K562 (cell line): ENCODE results near the gene RNF126. TPM values are rescaled to one million over a fixed set of nuclear protein-coding genes. Genes with fewer than 3 reads are reported as not detected.
"Not testable (repeated sequence)": the region's sequence is repeated elsewhere in the genome, so short reads cannot be mapped to it uniquely, and the experiment has no call there.

Source experiments
- ATAC-seq: fragments of 200-7000 bp; cut with Tn5 transposase; 3 replicates; pipeline ENCODE4 v1.9.1; 2020; ENCODE audit warnings: moderate library complexity
- BruUV-seq: library from RNA; stranded (reverse); fragments of 400-500 nt; replicated peaks from 2 replicates; lab custom pipeline; 2021; lab: Mats Ljungman, UMichigan
- CTCF ChIA-PET: fragments of 300-600 bp; formaldehyde crosslinking; extraction: SDS; loops from one replicate; lab custom pipeline; 2021; ENCODE audit warnings: low intra/inter-chr PET ratio; lab: Yijun Ruan, JAX
- POLR2A ChIA-PET: fragments of 300-600, 350-650 bp; sonication (Branson Sonifier 250); formaldehyde crosslinking; extraction: SDS; loops from one replicate; lab custom pipeline; 2021; ENCODE audit warnings: antibody characterized with exemption, inconsistent platforms; lab: Yijun Ruan, JAX
- DNase-seq, 4 experiments: peaks; one replicate each; pipeline versions ENCODE4 v3.0.0 to v3.0.0-alpha.2; 2011 to 2018; ENCODE audit warnings: low spot score in 3 of 4, mixed read lengths in 3 of 4; ENCODE audit errors: extremely low read depth in 1 of 4
- FAIRE-seq: peaks from 2 replicates; lab custom pipeline; 2011; peaks lifted over from hg19 to GRCh38; lab: Jason Lieb, UNC
- H2AFZ ChIP-seq: 2 replicates; pipeline ENCODE4 v1.6.0; 2011; ENCODE audit warnings: low read depth, low read length, control low read depth, inconsistent platforms
- H3K27ac ChIP-seq: fragments of 200-600 bp; 3 replicates; pipeline ENCODE4 v1.8.0; 2011; ENCODE audit warnings: low read depth, mild to moderate bottlenecking, control low read depth, inconsistent platforms, low read length, moderate library complexity, mixed read lengths; ENCODE audit errors: extremely low read depth
- H3K27me3 ChIP-seq, 2 experiments: fragments of 300-600 bp in 1 of 2; 2 replicates in 1 of 2; 3 replicates in 1 of 2; pipeline versions ENCODE4 v1.6.0 to v1.8.0; 2011; ENCODE audit warnings: inconsistent platforms in 2 of 2, low read length in 2 of 2, mild to moderate bottlenecking in 1 of 2, mixed read lengths in 1 of 2, moderate library complexity in 1 of 2; ENCODE audit not compliant: control insufficient read depth in 2 of 2, insufficient read depth in 2 of 2
- H3K36me3 ChIP-seq: fragments of 300-600 bp; 3 replicates; pipeline ENCODE4 v1.8.0; 2011; ENCODE audit warnings: mild to moderate bottlenecking, low read length, inconsistent platforms; ENCODE audit not compliant: control insufficient read depth, insufficient read depth
- H3K4me1 ChIP-seq, 2 experiments: fragments of 200-600 bp in 1 of 2; replicated peaks in 1 of 2; 2 replicates in 1 of 2; 3 replicates in 1 of 2; pipeline versions ENCODE4 v1.5.1 to v1.8.0; 2011; ENCODE audit warnings: inconsistent platforms in 2 of 2, low read length in 2 of 2, mild to moderate bottlenecking in 1 of 2, mixed read lengths in 1 of 2, moderate library complexity in 1 of 2; ENCODE audit not compliant: control insufficient read depth in 2 of 2, insufficient read depth in 2 of 2
- H3K4me2 ChIP-seq: 2 replicates; pipeline ENCODE4 v1.6.1; 2011; ENCODE audit warnings: low read length, control low read depth, inconsistent platforms, mixed read lengths; ENCODE audit not compliant: insufficient read depth
- H3K4me3 ChIP-seq: fragments of 200-600 bp; sonication (generic), shearing (Covaris generic); 2 replicates; pipeline ENCODE4 v1.5.1; 2016; ENCODE audit warnings: control low read depth, inconsistent platforms
- H3K79me2 ChIP-seq: fragments of 200-600 bp; 3 replicates; pipeline ENCODE4 v1.8.0; 2011; ENCODE audit warnings: low read length, inconsistent platforms; ENCODE audit not compliant: control insufficient read depth, insufficient read depth
- H3K9ac ChIP-seq, 2 experiments: 2 replicates each; pipeline versions ENCODE4 v1.6.0 to v1.6.1; 2011; ENCODE audit warnings: low read depth in 2 of 2, low read length in 2 of 2, control low read depth in 1 of 2, inconsistent platforms in 1 of 2, mild to moderate bottlenecking in 1 of 2, mixed read lengths in 1 of 2; ENCODE audit not compliant: insufficient read depth in 1 of 2
- H3K9me1 ChIP-seq: one replicate; pipeline ENCODE4 v1.6.0; 2011; ENCODE audit warnings: inconsistent platforms, mild to moderate bottlenecking, low read length, moderate library complexity; ENCODE audit not compliant: control insufficient read depth, insufficient read depth
- H3K9me3 ChIP-seq: replicated peaks from 2 replicates; pipeline ENCODE4 v1.5.1; 2011; ENCODE audit warnings: low read depth, low read length, inconsistent platforms; ENCODE audit not compliant: control insufficient read depth, insufficient read depth
- H4K20me1 ChIP-seq: replicated peaks from 2 replicates; pipeline ENCODE4 v1.6.1; 2011; ENCODE audit warnings: low read length, inconsistent platforms, mixed read lengths; ENCODE audit not compliant: control insufficient read depth, insufficient read depth
- ZBTB33 ChIP-seq: sonication (generic); formaldehyde crosslinking; IDR thresholded peaks from 2 replicates; pipeline ENCODE4 v1.8.1; 2023; ENCODE audit warnings: mild to moderate bottlenecking, missing genetic modification reagents
- WGBS: fragments of 100-300 bp; shearing (Covaris generic); methylation state at CpG from one replicate; pipeline ENCODE4 v1.1.6; 2016; ENCODE audit warnings: low coverage, mixed read lengths; ENCODE audit not compliant: insufficient coverage; ENCODE audit errors: missing lambda C conversion rate; 5-methylcytosine and 5-hydroxymethylcytosine counted together
- in situ Hi-C: fragments of 300-500 bp; cut with MboI; formaldehyde crosslinking; loops from 4 replicates; pipeline ENCODE4 v1.15.0; 2018; ENCODE audit warnings: inconsistent platforms, mixed read lengths
- intact Hi-C: fragments of 100-400 bp; cut with micrococcal nuclease; formaldehyde crosslinking; loops from 2 replicates; pipeline ENCODE4 v1.14.2; 2022
- polyA plus RNA-seq, 8 experiments: library from polyadenylated mRNA; depleted of rRNA in 4 of 8; stranded (reverse) in 5 of 8; unstranded in 3 of 8; fragments of >200 nt; fragmentation: Nextera tagmentation in 2 of 8; fragmentation: Illumina TruSeq in 1 of 8; extraction: Ambion mirVana in 2 of 8; extraction: Trizol in 1 of 8; gene quantifications; 2 replicates each; pipeline versions ENCODE4 v1.2.1 to v1.2.3, GENCODE V29; 2011 to 2014; ENCODE audit warnings: inconsistent platforms in 1 of 8, missing spikeins in 1 of 8
- total RNA-seq, 7 experiments: library from RNA; depleted of rRNA in 6 of 7; stranded (reverse); fragments of >200 nt in 6 of 7; fragmentation: Illumina TruSeq in 2 of 7; extraction: Trizol in 2 of 7; gene quantifications; 2 replicates each; pipeline versions ENCODE4 v1.2.1 to v1.2.3, GENCODE V29; 2011 to 2021; ENCODE audit warnings: low replicate concordance in 1 of 7
- TF ChIP-seq, protein P1 (sequence below): fragments of 450-650 bp; formaldehyde crosslinking; IDR thresholded peaks from 2 replicates; pipeline ENCODE4 v1.4.0; 2020; ENCODE audit warnings: mild to moderate bottlenecking, moderate library complexity

The RNF126 gene
- total and polyA plus RNA-seq, 9 of the 15 experiments (the other 6 are each of a cell fraction or from before 2014, with no cell fraction given): 0.27 to 101 (median 12.3) TPM

GRCh38 chr19:603779-604178 is 59.2 kb downstream of the RNF126 start:
- BruUV-seq, H3K4me2 ChIP-seq, in situ Hi-C loops, H3K4me3 ChIP-seq, H3K79me2 ChIP-seq, CTCF ChIA-PET, H3K9ac ChIP-seq, H3K36me3 ChIP-seq, H3K9me1 ChIP-seq, H3K27me3 ChIP-seq, H4K20me1 ChIP-seq, H3K27ac ChIP-seq, H3K9me3 ChIP-seq, H2AFZ ChIP-seq: not testable (repeated sequence)
- H3K4me1 ChIP-seq: peaks cover 0 to 48% of the 10 kb centered on the region in 2 experiments; a peak in 2 of 5 replicates
- WGBS: 85% methylated on average over 14 of the region's 20 CpGs
- FAIRE-seq (peak; percentile 19), ATAC-seq (peak; percentile 31), DNase-seq (peak; percentile 23 to 71 (median 63))
- intact Hi-C loops: loop anchor here (2.0 kb wide), 2 partner anchors 29 to 53 kb away; no protein-coding TSS in a partner anchor
- POLR2A ChIA-PET: interaction anchor here (1.0 kb wide), 2 partner anchors 10 to 19 kb away, joined by 3 to 8 read pairs; no protein-coding TSS in a partner anchor
- TF ChIP-seq, protein P1, sequence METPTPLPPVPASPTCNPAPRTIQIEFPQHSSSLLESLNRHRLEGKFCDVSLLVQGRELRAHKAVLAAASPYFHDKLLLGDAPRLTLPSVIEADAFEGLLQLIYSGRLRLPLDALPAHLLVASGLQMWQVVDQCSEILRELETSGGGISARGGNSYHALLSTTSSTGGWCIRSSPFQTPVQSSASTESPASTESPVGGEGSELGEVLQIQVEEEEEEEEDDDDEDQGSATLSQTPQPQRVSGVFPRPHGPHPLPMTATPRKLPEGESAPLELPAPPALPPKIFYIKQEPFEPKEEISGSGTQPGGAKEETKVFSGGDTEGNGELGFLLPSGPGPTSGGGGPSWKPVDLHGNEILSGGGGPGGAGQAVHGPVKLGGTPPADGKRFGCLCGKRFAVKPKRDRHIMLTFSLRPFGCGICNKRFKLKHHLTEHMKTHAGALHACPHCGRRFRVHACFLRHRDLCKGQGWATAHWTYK: peak; percentile 63; the same call in 1 of the 2 replicates
- TF ChIP-seq ZBTB33 (CRISPR knock-in tag): peak; percentile 96

DNA sequence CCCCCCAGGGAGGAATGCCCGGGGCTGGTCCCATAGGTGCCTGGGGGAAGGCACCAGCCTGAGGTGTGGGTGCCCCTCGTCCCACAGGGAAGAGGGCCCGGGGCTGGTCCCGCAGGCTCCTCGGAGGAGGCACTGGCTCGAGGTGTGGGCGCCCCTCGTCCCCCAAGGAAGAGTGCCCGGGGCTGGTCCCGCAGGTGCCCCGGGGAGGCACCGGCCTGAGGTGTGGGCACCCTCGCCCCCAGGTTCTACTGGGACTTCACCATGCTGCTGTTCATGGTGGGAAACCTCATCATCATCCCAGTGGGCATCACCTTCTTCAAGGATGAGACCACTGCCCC is 59.7 kb downstream of the RNF126 start:
- H3K9ac ChIP-seq, H3K79me2 ChIP-seq, intact Hi-C loops, DNase-seq, BruUV-seq, H3K27ac ChIP-seq, CTCF ChIA-PET, FAIRE-seq, H3K4me2 ChIP-seq, POLR2A ChIA-PET, H3K27me3 ChIP-seq, H3K36me3 ChIP-seq, H3K4me3 ChIP-seq, H4K20me1 ChIP-seq, H3K9me3 ChIP-seq, H2AFZ ChIP-seq, in situ Hi-C loops, H3K9me1 ChIP-seq, ATAC-seq: not testable (repeated sequence)
- peaks cover 0 to 44% of the 10 kb centered on the region in 2 experiments; a peak in 2 of 5 replicates for H3K4me1 ChIP-seq
- WGBS: 86% methylated on average over 8 of the region's 13 CpGs
